Dedifferentiated amniotic fluid mesenchymal stem cell (primary cell): ENCODE data around the gene IRF2BPL.

Experiments used
- DNase-seq: peaks from one replicate; pipeline ENCODE4 v3.0.0-alpha.2; 2016; ENCODE audit errors: extremely low spot score

Gene IRF2BPL

GRCh38 chr14:77028384-77029231, at the start of gene IRF2BPL:
IRF2BPL (minus strand) TSS chr14:77028708; CDS start chr14:77027792, 916 bp downstream.
- peak; percentile 93 for DNase-seq

GRCh38 chr14:77077040-77077439, 48.5 kb upstream of the IRF2BPL start:
- DNase-seq, result no peak

GRCh38 chr14:77076113-77076631, 47.7 kb upstream of the IRF2BPL start:
- DNase-seq, result peak; percentile 32

GRCh38 chr14:77074969-77075368, 46.5 kb upstream of the IRF2BPL start:
- no peak for DNase-seq

- DNase-seq, result no peak
Measured at GRCh38 chr14:77071938-77072388, 43.5 kb upstream of the IRF2BPL start.

- no peak for DNase-seq
Measured at GRCh38 chr14:77069551-77069950, 41.0 kb upstream of the IRF2BPL start.

- DNase-seq, result no peak
Measured at GRCh38 chr14:77068517-77069200, 40.2 kb upstream of the IRF2BPL start.

GRCh38 chr14:77067632-77068516, 39.4 kb upstream of the IRF2BPL start:
- DNase-seq, result peak; percentile 53

- no peak for DNase-seq
Measured at GRCh38 chr14:77066578-77067172, 38.2 kb upstream of the IRF2BPL start.

- no peak for DNase-seq
Measured at GRCh38 chr14:77065851-77066577, 37.5 kb upstream of the IRF2BPL start.

GRCh38 chr14:77064521-77065178, 36.1 kb upstream of the IRF2BPL start:
- DNase-seq, result no peak

GRCh38 chr14:77063571-77064171, 35.2 kb upstream of the IRF2BPL start:
- DNase-seq, result no peak

- DNase-seq, result no peak
Measured at GRCh38 chr14:77062261-77062660, 33.8 kb upstream of the IRF2BPL start.

- DNase-seq, result no peak
Measured at GRCh38 chr14:77061630-77062257, 33.2 kb upstream of the IRF2BPL start.

GRCh38 chr14:77059276-77059915, 30.9 kb upstream of the IRF2BPL start:
- DNase-seq, result peak; percentile 30

- no peak for DNase-seq
Measured at GRCh38 chr14:77058785-77059184, 30.3 kb upstream of the IRF2BPL start.

- no peak for DNase-seq
Measured at GRCh38 chr14:77058117-77058516, 29.6 kb upstream of the IRF2BPL start.

GRCh38 chr14:77055981-77056380, 27.5 kb upstream of the IRF2BPL start:
- no peak for DNase-seq

GRCh38 chr14:77055306-77055705, 26.8 kb upstream of the IRF2BPL start:
- DNase-seq, result no peak
